Measurements from ENCODE around the gene EPB41.
"Not testable (repeated sequence)": the region's sequence is repeated elsewhere in the genome, so short reads cannot be mapped to it uniquely, and the experiment has no call there.

The EPB41 gene

DNA sequence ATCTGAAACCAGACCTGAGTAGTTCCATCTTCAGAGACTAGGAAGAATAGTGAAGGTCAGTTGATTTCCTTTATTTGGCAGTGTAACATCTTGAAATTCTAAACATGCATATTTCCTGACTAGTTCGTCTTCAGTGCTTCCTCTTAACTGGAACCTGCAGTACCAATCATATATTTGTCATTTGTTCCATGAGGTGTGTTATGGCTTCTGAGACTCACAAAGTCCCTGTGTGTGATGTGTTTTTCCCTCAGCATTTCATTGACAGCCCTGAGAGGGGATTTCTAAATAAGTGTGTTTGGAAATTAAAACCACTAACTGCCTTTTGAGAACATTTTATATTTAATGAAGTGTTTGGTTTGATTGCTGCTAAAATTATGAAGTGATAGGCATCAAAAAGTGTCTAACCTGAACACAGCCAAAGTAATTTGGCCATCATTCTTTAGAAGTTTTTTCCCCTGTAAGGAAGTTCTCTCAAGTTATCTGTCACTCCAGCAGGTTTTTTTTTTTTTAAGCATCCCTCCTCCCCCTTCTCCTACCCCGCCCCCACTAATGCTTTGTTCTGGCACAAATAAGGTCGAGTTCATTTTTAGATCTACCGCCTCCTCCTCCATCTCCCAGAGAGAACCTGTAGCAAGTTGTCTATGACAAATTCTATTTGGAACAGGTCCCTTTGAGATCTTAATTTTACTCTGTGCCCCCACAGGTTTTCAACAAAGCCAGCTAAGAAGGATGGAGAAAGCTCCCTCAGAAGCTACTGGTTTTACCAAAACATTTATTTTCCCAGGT, 148.0 kb downstream of the EPB41 start:
- in situ Hi-C loops (cut with HindIII; ENCODE audit: low sequenced_read_pairs) = no loop called here
- DNase-seq (ENCODE audit: low read depth) = no peak
- TF ChIP-seq, protein P1, sequence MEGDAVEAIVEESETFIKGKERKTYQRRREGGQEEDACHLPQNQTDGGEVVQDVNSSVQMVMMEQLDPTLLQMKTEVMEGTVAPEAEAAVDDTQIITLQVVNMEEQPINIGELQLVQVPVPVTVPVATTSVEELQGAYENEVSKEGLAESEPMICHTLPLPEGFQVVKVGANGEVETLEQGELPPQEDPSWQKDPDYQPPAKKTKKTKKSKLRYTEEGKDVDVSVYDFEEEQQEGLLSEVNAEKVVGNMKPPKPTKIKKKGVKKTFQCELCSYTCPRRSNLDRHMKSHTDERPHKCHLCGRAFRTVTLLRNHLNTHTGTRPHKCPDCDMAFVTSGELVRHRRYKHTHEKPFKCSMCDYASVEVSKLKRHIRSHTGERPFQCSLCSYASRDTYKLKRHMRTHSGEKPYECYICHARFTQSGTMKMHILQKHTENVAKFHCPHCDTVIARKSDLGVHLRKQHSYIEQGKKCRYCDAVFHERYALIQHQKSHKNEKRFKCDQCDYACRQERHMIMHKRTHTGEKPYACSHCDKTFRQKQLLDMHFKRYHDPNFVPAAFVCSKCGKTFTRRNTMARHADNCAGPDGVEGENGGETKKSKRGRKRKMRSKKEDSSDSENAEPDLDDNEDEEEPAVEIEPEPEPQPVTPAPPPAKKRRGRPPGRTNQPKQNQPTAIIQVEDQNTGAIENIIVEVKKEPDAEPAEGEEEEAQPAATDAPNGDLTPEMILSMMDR (IDR thresholded peaks at IDR 0.05; ENCODE audit: low read depth, low read length, missing control alignments) = no peak
- H3K4me3 ChIP-seq (ENCODE audit: low read depth, low read length) = no peak overlapping the region

DNA sequence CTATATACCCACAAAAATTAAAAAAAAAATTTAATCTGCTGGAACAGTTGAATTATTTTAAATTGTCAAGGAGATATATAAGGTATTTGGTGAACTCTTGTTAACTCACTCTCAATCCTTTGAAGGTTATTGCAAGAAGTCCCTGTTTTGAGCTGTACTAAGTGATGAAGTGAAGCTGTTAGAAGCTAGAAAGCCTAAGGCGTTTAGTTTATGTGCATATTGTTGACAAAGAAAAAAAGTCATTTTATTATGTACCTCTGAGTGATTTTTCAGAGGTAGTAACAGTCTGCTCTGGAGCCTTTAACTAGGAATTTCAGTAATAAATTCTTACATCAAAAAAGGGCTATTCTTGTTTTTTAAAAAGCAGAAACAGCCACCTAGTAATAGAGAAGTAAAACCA, 149.7 kb downstream of the EPB41 start:
- in situ Hi-C loops (cut with HindIII; ENCODE audit: low sequenced_read_pairs) = no loop called here
- no peak for DNase-seq (ENCODE audit: low read depth)
- TF ChIP-seq, protein P1 (IDR thresholded peaks at IDR 0.05; ENCODE audit: low read depth, low read length, missing control alignments) = no peak
- no peak overlapping the region for H3K4me3 ChIP-seq (ENCODE audit: low read depth, low read length)

DNA sequence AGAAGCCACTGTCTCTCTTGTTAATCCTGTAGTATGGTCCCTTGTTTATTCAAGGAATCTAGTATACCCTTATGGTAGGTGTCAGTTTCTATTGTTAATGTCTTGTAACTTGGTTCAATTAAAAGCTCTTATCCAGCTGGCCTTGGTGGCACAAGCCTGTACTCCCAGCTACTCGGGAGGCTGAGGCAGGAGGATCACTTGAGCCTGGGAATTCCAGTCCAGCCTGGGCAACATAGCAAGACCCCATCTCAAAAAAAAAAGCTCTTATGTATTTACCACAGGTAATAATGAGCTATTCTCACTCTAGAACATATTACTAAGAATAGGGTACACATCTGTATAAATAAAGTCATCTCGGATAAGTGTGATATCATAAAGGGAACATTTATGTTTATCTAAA, 162.8 kb downstream of the EPB41 start:
- TF ChIP-seq, protein P1 (IDR thresholded peaks at IDR 0.05; ENCODE audit: low read depth, low read length, missing control alignments) = no peak
- H3K4me3 ChIP-seq (ENCODE audit: low read depth, low read length) = no peak overlapping the region
- in situ Hi-C loops (cut with HindIII; ENCODE audit: low sequenced_read_pairs) = no loop called here
- DNase-seq (ENCODE audit: low read depth) = no peak

DNA sequence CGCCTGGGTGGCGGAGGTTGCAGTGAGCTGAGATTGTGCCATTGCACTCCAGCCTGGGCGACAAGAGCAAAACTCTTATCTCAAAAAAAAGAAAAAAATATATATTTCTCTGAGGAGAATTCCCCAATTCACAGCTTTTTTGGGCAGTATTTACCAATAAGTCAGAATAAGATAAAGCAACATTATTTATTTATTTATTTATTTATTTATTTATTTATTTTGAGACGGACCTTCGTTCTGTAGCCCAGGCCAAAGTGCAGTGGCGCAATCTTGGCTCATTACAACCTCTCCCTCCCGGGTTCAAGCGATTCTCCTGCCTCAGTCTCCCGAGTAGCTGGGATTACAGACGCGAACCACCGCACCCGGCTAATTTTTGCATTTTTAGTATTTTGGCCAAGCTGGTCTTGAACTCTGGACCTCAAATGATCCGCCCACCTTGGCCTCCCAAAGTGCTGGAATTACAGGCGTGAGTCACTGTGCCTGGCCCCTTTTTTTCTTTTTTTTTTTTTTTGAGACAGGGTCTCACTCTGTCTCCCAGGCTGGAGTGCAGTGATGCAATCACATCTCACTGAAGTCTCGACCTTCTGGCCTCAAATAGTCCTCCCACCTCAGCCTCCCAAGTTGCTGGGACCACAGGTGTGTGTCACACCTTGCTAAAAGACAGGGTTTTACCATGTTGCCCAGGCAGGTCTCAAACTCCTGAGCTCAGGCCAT, 165.7 kb downstream of the EPB41 start:
- in situ Hi-C loops (cut with HindIII; ENCODE audit: low sequenced_read_pairs); DNase-seq (ENCODE audit: low read depth); H3K4me3 ChIP-seq (ENCODE audit: low read depth, low read length): not testable (repeated sequence)

DNA sequence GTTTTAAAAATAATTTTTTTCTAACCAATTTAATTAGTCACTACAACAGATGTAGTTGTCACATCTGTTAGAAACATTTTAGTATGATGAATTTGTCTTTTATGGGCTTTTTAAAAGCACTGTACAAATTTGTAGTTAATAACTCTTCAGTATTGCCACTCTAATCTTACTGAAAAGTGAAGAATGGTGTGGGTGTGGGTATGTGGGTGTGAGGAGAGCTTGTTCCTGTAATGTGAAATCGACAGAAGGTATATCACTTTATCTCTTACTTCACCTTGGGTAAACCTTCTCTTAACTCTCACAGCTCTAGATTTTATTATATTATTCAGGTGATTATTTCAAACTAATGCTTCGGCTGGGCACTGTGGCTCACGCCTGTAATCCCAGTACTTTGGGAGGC, 166.8 kb downstream of the EPB41 start:
- no peak overlapping the region for H3K4me3 ChIP-seq (ENCODE audit: low read depth, low read length)
- in situ Hi-C loops (cut with HindIII; ENCODE audit: low sequenced_read_pairs) = no loop called here
- TF ChIP-seq, protein P1 (IDR thresholded peaks at IDR 0.05; ENCODE audit: low read depth, low read length, missing control alignments) = no peak
- DNase-seq (ENCODE audit: low read depth) = no peak

DNA sequence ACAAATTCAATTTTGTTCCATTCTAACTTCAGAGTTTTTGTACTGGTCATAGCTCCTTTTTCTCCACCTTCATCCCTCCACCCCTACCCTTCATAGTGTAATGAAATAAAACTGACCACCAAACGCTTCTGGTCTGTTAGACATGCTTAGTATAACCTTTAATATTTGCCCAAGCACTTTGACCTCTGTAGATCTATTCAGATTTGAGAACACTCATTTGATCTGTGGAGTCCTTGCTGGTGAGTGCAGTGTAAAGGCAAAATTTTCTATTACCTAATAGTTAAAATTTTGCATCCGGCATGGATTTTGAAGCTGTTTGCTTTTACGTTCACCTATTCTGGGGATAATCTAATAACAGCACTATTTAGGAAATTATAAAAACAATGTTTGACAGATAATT, 168.2 kb downstream of the EPB41 start:
- no peak overlapping the region for H3K4me3 ChIP-seq (ENCODE audit: low read depth, low read length)
- TF ChIP-seq, protein P1 (IDR thresholded peaks at IDR 0.05; ENCODE audit: low read depth, low read length, missing control alignments) = no peak
- in situ Hi-C loops (cut with HindIII; ENCODE audit: low sequenced_read_pairs) = no loop called here
- no peak for DNase-seq (ENCODE audit: low read depth)

Measured in astrocyte of the cerebellum (primary cell).